OCI-LY3 (cell line): ENCODE measurements around the gene CEP135.

Experiments
- H2AFZ ChIP-seq: fragments of 200-600, 300-600 bp; shearing (Covaris generic); 2 replicates; pipeline ENCODE4 v1.6.0; 2014; ENCODE audit warnings: antibody characterized with exemption, low read depth, low read length
- H3K27ac ChIP-seq: fragments of 200-600, 300-600 bp; sonication (generic); 2 replicates; pipeline ENCODE4 v1.5.1; 2014; ENCODE audit warnings: mild to moderate bottlenecking, low read length, moderate library complexity, mixed read lengths
- H3K27me3 ChIP-seq: fragments of 200-600, 300-600 bp; sonication (generic); 2 replicates; pipeline ENCODE4 v1.6.1; 2014; ENCODE audit warnings: low read depth, low read length, mixed read lengths
- H3K36me3 ChIP-seq: fragments of 200-600, 300-600 bp; sonication (generic); replicated peaks from 2 replicates; pipeline ENCODE3; 2014; ENCODE audit warnings: low read depth, low read length, mixed read lengths
- H3K4me1 ChIP-seq: fragments of 300-600, 200-600 bp; sonication (generic); 2 replicates; pipeline ENCODE4 v1.6.1; 2014; ENCODE audit warnings: low read length, mixed read lengths
- H3K4me2 ChIP-seq: fragments of 200-600, 300-600 bp; sonication (generic); 2 replicates; pipeline ENCODE4 v1.6.1; 2014; ENCODE audit warnings: low read length, mixed read lengths
- H3K4me3 ChIP-seq: fragments of 300-600, 200-600 bp; sonication (generic); 2 replicates; pipeline ENCODE4 v1.5.1; 2014; ENCODE audit warnings: antibody characterized with exemption, mild to moderate bottlenecking, low read length, moderate library complexity
- H3K79me2 ChIP-seq: fragments of 300-600, 200-600 bp; shearing (Covaris generic); 2 replicates; pipeline ENCODE4 v1.6.1; 2014; ENCODE audit warnings: mild to moderate bottlenecking, low read length, mixed read lengths
- H3K9ac ChIP-seq: fragments of 300-600, 200-600 bp; shearing (Covaris generic); 2 replicates; pipeline ENCODE4 v1.6.0; 2014; ENCODE audit warnings: mild to moderate bottlenecking, low read length, moderate library complexity
- H3K9me3 ChIP-seq: fragments of 200-600, 300-600 bp; shearing (Covaris generic); 2 replicates; pipeline ENCODE4 v1.6.1; 2014; ENCODE audit warnings: low read length, mixed read lengths; ENCODE audit not compliant: insufficient read depth
- H4K20me1 ChIP-seq: fragments of 200-600, 300-600 bp; sonication (generic); 2 replicates; pipeline ENCODE4 v1.6.1; 2016; ENCODE audit warnings: low read length, mixed read lengths; ENCODE audit not compliant: insufficient read depth
- CTCF ChIP-seq: fragments of 200-600, 300-600 bp; sonication (generic); IDR thresholded peaks from 2 replicates; pipeline ENCODE4 v1.5.1; 2014; ENCODE audit warnings: antibody characterized with exemption, low read length, low read depth
- EZH2phosphoT487 ChIP-seq: fragments of 200-600 bp; shearing (Covaris generic); IDR thresholded peaks from 2 replicates; pipeline ENCODE4 v1.6.1; 2018; ENCODE audit warnings: antibody characterized with exemption, mixed run types, low read depth

CEP135 gene

GRCh38 chr4:55989766-55990165 lies 41.0 kb downstream of the CEP135 start:
- H3K9ac ChIP-seq: no peak overlapping the region
- H3K4me3 ChIP-seq: no peak overlapping the region
- no peaks in the 10 kb centered on the region for H3K79me2 ChIP-seq
- no peak for TF ChIP-seq EZH2phosphoT487
- H3K9me3 ChIP-seq: no peaks in the 10 kb centered on the region
- no peak overlapping the region for H3K4me2 ChIP-seq
- peaks cover 13% of the 10 kb centered on the region for H3K36me3 ChIP-seq
- peak overlapping the region; percentile 11; the same call in 1 of the 2 replicates for H3K27ac ChIP-seq
- H4K20me1 ChIP-seq: no peaks in the 10 kb centered on the region
- no peak overlapping the region for H2AFZ ChIP-seq
- H3K27me3 ChIP-seq: no peaks in the 10 kb centered on the region
- H3K4me1 ChIP-seq: peaks cover 44% of the 10 kb centered on the region

- TF ChIP-seq EZH2phosphoT487 (no peak), CTCF (no peak)
- Histone ChIP-seq H3K27ac (peak overlapping the region; percentile 73), H3K36me3 (peaks cover 20% of the 10 kb centered on the region), H3K79me2 (no peaks in the 10 kb centered on the region), H3K9me3 (no peaks in the 10 kb centered on the region), H4K20me1 (no peaks in the 10 kb centered on the region), H2AFZ (no peak overlapping the region), H3K9ac (peak overlapping the region; percentile 6; the same call in 1 of the 2 replicates), H3K4me2 (peak overlapping the region; percentile 53), H3K4me3 (peak overlapping the region; percentile 36), H3K4me1 (peaks cover 58% of the 10 kb centered on the region), H3K27me3 (no peaks in the 10 kb centered on the region)
These were observed 45.4 kb downstream of the CEP135 start for GRCh38 chr4:55993994-55994663.

GRCh38 chr4:55996646-55997045 lies 47.9 kb downstream of the CEP135 start:
- H3K9me3 ChIP-seq: no peaks in the 10 kb centered on the region
- H3K27ac ChIP-seq: no peak overlapping the region
- H3K4me2 ChIP-seq: no peak overlapping the region
- no peak overlapping the region for H3K4me3 ChIP-seq
- H3K4me1 ChIP-seq: peaks cover 46% of the 10 kb centered on the region
- TF ChIP-seq EZH2phosphoT487 (no peak), CTCF (no peak)
- no peak overlapping the region for H3K9ac ChIP-seq
- no peaks in the 10 kb centered on the region for H3K79me2 ChIP-seq
- H3K36me3 ChIP-seq: peaks cover 39% of the 10 kb centered on the region
- H2AFZ ChIP-seq: no peak overlapping the region
- H4K20me1 ChIP-seq: no peaks in the 10 kb centered on the region
- no peaks in the 10 kb centered on the region for H3K27me3 ChIP-seq

GRCh38 chr4:56003606-56004005 lies 54.9 kb downstream of the CEP135 start:
- no peak overlapping the region for H3K27ac ChIP-seq
- H3K27me3 ChIP-seq: no peaks in the 10 kb centered on the region
- H3K9me3 ChIP-seq: no peaks in the 10 kb centered on the region
- peaks cover 55% of the 10 kb centered on the region for H3K36me3 ChIP-seq
- TF ChIP-seq EZH2phosphoT487 (no peak), CTCF (no peak)
- H2AFZ ChIP-seq: no peak overlapping the region
- H3K79me2 ChIP-seq: no peaks in the 10 kb centered on the region
- H3K9ac ChIP-seq: no peak overlapping the region
- peaks cover 9% of the 10 kb centered on the region for H3K4me1 ChIP-seq
- H3K4me3 ChIP-seq: no peak overlapping the region
- no peak overlapping the region for H3K4me2 ChIP-seq
- H4K20me1 ChIP-seq: no peaks in the 10 kb centered on the region
